ENCODE data around the gene NKAPL. TPM values are rescaled to one million over a fixed set of nuclear protein-coding genes. Genes with fewer than 3 reads are reported as not detected.

NKAPL gene
- total and polyA plus RNA-seq, 2 experiments from 2014 or later, result not detected

DNA sequence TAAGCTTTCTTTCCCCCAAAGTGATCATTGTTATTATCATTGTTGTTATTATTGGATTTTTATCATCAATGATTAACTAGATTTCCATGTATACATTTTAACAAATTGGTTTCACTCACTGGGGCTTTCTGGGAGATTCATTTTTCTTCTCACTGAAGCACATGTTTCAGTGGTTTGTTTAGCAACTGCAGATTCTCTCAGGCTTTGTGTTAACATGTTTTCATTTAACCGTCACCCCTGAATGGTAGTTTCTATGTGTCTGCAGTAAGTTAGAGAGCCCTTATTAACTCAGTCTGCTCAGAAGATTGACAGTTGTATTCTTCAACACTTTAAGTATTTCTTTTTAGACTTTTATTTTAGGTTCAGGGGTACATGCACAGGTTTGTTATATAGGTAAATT, 19.5 kb upstream of the NKAPL start:
- no peaks in the 10 kb centered on the region for H3K4me1 ChIP-seq (ENCODE audit: low read depth)
- no peaks in the 10 kb centered on the region for H3K9me3 ChIP-seq (ENCODE audit: low read depth)
- peaks cover 6% of the 10 kb centered on the region for H3K36me3 ChIP-seq
- DNase-seq (ENCODE audit: low read depth in 1 of 2, low spot score in 1 of 2), result no peak
- H3K4me3 ChIP-seq, result no peak overlapping the region
- TF ChIP-seq, protein P1, sequence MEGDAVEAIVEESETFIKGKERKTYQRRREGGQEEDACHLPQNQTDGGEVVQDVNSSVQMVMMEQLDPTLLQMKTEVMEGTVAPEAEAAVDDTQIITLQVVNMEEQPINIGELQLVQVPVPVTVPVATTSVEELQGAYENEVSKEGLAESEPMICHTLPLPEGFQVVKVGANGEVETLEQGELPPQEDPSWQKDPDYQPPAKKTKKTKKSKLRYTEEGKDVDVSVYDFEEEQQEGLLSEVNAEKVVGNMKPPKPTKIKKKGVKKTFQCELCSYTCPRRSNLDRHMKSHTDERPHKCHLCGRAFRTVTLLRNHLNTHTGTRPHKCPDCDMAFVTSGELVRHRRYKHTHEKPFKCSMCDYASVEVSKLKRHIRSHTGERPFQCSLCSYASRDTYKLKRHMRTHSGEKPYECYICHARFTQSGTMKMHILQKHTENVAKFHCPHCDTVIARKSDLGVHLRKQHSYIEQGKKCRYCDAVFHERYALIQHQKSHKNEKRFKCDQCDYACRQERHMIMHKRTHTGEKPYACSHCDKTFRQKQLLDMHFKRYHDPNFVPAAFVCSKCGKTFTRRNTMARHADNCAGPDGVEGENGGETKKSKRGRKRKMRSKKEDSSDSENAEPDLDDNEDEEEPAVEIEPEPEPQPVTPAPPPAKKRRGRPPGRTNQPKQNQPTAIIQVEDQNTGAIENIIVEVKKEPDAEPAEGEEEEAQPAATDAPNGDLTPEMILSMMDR (IDR thresholded peaks at IDR 0.05; ENCODE audit: low read depth, low read length), result no peak
- H3K27ac ChIP-seq, result no peak overlapping the region
- H3K27me3 ChIP-seq, result no peaks in the 10 kb centered on the region

DNA sequence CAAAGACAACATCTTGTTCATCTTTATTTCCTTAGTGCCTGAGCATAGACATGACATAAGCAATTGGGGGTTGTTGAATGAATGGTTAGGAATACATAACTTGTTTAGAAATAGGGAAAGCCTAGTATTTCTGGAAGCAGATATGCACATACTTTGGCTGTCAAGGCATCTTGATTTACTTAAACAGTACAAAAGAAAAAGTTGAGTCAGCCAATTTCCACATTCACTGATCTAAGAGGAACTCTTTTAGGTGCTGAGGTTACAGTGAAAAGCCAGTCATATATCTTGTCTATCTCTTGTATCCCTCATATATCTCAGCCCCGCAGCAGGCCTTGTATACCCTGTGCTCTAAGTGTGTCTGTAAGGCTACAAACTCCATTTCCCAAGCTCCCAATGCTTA, 18.6 kb upstream of the NKAPL start:
- DNase-seq (ENCODE audit: low read depth in 1 of 2, low spot score in 1 of 2), result no peak
- Histone ChIP-seq H3K27me3 (no peaks in the 10 kb centered on the region), H3K4me3 (no peak overlapping the region), H3K4me1 (ENCODE audit: low read depth) (no peaks in the 10 kb centered on the region), H3K36me3 (peaks cover 6% of the 10 kb centered on the region), H3K9me3 (ENCODE audit: low read depth) (no peaks in the 10 kb centered on the region), H3K27ac (no peak overlapping the region)
- TF ChIP-seq, protein P1 (IDR thresholded peaks at IDR 0.05; ENCODE audit: low read depth, low read length), result no peak

DNA sequence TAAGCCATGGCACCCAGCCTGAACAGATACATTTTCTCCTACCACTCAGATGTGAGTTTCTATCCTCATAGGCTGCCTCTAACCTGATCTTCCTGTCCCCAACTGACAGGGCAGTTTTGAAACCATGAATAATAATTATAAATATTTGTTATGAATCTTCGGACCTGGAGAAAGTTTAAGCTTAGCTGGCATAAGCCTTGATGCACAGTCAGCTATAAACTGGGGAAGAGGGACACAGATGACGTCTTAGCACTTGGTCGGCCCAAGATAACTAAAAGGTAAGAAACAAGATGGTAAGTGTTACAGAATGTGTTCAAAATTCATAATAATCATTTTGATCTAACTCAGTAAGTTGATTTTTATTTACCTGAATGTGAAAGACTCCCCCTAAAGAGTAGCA, 15.2 kb upstream of the NKAPL start:
- H3K4me1 ChIP-seq (ENCODE audit: low read depth), result no peaks in the 10 kb centered on the region
- peaks cover 15% of the 10 kb centered on the region for H3K36me3 ChIP-seq
- no peak for DNase-seq (ENCODE audit: low read depth in 1 of 2, low spot score in 1 of 2)
- H3K4me3 ChIP-seq, result no peak overlapping the region
- H3K27ac ChIP-seq, result no peak overlapping the region
- TF ChIP-seq, protein P1 (IDR thresholded peaks at IDR 0.05; ENCODE audit: low read depth, low read length), result no peak
- H3K27me3 ChIP-seq, result no peaks in the 10 kb centered on the region
- H3K9me3 ChIP-seq (ENCODE audit: low read depth), result no peaks in the 10 kb centered on the region

DNA sequence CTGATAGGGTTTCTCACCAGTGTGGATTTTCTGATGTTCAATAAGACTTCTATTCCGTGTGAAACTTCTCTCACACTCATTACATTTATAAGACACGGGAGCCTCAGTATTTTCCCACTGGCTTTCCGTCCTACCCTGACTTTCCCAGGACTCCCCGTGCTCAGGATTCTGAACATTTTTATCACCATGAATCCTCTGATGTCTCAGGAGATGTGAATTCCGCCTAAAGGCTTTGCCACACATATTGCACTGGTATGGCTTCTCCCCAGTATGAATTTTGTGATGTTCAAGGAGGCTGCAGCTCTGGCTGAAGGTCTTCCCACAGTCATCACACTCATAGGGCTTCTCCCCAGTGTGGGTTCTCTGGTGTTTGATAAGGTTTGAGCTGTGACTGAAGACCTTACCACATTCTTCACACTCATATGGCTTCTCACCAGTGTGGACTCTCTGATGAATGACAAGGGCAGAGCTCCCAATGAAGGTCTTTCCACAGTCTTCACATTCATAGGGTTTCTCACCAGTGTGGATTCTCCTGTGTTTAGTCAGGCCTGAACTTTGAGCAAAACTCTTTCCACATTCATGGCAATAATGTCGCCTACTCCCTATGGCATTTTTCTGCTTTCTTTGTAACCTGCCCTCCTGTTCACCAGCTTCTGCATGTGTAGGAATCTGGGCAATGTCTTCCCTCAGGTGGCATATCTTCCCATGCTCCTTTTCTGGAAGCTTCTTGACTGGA, 13.7 kb upstream of the NKAPL start:
- H3K27ac ChIP-seq, result no peak overlapping the region
- no peaks in the 10 kb centered on the region for H3K27me3 ChIP-seq
- no peak for DNase-seq (ENCODE audit: low read depth in 1 of 2, low spot score in 1 of 2)
- H3K4me1 ChIP-seq (ENCODE audit: low read depth), result no peaks in the 10 kb centered on the region
- no peaks in the 10 kb centered on the region for H3K9me3 ChIP-seq (ENCODE audit: low read depth)
- TF ChIP-seq, protein P1 (IDR thresholded peaks at IDR 0.05; ENCODE audit: low read depth, low read length), result no peak
- H3K36me3 ChIP-seq, result peaks cover 18% of the 10 kb centered on the region
- H3K4me3 ChIP-seq, result no peak overlapping the region

DNA sequence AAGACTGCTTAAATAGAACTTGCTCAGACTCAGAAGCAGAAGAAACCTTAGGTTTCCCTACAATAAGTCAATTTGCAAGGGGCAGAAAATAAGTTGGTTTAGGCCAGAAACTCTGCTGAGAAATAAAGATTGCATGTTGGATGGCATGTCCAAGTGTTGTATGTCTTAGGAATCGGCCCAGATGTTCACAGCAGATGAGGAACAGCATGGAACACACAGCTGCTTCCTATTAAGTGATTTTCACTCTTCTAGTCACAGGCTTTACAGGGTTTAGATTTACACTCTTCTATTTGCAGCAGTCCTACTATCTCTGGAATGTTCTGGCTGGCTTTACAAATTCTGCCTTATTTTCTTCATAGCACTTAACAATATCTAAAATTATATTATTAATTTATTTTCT, 10.2 kb upstream of the NKAPL start:
- Histone ChIP-seq H3K27me3 (no peaks in the 10 kb centered on the region), H3K27ac (no peak overlapping the region), H3K4me1 (ENCODE audit: low read depth) (peaks cover 12% of the 10 kb centered on the region), H3K4me3 (no peak overlapping the region), H3K36me3 (peaks cover 18% of the 10 kb centered on the region), H3K9me3 (ENCODE audit: low read depth) (no peaks in the 10 kb centered on the region)
- TF ChIP-seq, protein P1 (IDR thresholded peaks at IDR 0.05; ENCODE audit: low read depth, low read length), result no peak
- no peak for DNase-seq (ENCODE audit: low read depth in 1 of 2, low spot score in 1 of 2)

Data from cardiac muscle cell (in vitro differentiated cells and primary cell).